Sigmoid colon (tissue), 7 donors: Measurements from ENCODE around the gene FIBCD1. TPM values are rescaled to one million over a fixed set of nuclear protein-coding genes. Genes with fewer than 3 reads are reported as not detected.

Experiments used
- DNase-seq: peaks from one replicate; pipeline ENCODE4 v3.0.0-alpha.2; 2019
- H3K27ac ChIP-seq, 4 donors: fragments of 200-600 bp; sonication (generic); one replicate each; pipeline ENCODE4 v1.5.1; 2016 to 2019; ENCODE audit warnings: mild to moderate bottlenecking in 1 of 4
- H3K27me3 ChIP-seq, 3 donors: fragments of 200-600 bp; sonication (generic); one replicate each; pipeline ENCODE4 v1.5.1; 2019; ENCODE audit warnings: mild to moderate bottlenecking in 1 of 3
- H3K36me3 ChIP-seq, 4 donors: fragments of 200-600 bp; sonication (generic); one replicate each; pipeline ENCODE4 v1.5.1; 2016 to 2019
- H3K4me1 ChIP-seq, 4 donors: fragments of 200-600 bp; sonication (generic); one replicate each; pipeline ENCODE4 v1.5.1; 2017 to 2019
- H3K4me3 ChIP-seq, 4 donors: fragments of 200-600 bp; sonication (generic); one replicate each; pipeline ENCODE4 v1.5.1; 2017 to 2019; ENCODE audit warnings: mild to moderate bottlenecking in 2 of 4, moderate library complexity in 1 of 4
- H3K9me3 ChIP-seq, 4 donors: fragments of 200-600 bp in 3 of 4; sonication (generic) in 3 of 4; one replicate each; pipeline versions ENCODE4 v1.5.1 to v1.6.1; 2013 to 2019
- CTCF ChIP-seq, 4 experiments: fragments of 450-650 bp in 3 of 4; fragments of 200-600 bp in 1 of 4; IDR thresholded peaks; one replicate each; pipeline ENCODE4 v1.5.1; 2016 to 2019; ENCODE audit warnings: antibody characterized with exemption in 4 of 4, mild to moderate bottlenecking in 3 of 4, moderate library complexity in 2 of 4
- EP300 ChIP-seq, 4 donors: sonication (generic); formaldehyde crosslinking; IDR thresholded peaks; one replicate each; pipeline ENCODE4 v1.6.1; 2017; ENCODE audit warnings: antibody characterized with exemption in 4 of 4
- POLR2A ChIP-seq, 2 donors: fragments of 450-650 bp; IDR thresholded peaks; one replicate each; pipeline ENCODE4 v1.6.1; 2016; ENCODE audit warnings: antibody characterized with exemption in 2 of 2, mild to moderate bottlenecking in 2 of 2, moderate library complexity in 2 of 2
- POLR2AphosphoS5 ChIP-seq, 4 donors: sonication (generic); formaldehyde crosslinking; IDR thresholded peaks; one replicate each; pipeline ENCODE4 v1.6.1; 2017; ENCODE audit warnings: antibody characterized with exemption in 4 of 4
- WGBS, 2 donors: extraction: QIAGEN DNeasy Blood & Tissue Kit; methylation state at CpG; one replicate each; pipeline ENCODE4 v1.1.7; 2013; 5-methylcytosine and 5-hydroxymethylcytosine counted together
- intact Hi-C: fragments of 100-400 bp; cut with DNase I; formaldehyde crosslinking; loops from one replicate; pipeline ENCODE4 v1.15.1; 2023
- polyA plus RNA-seq, 3 donors: library from polyadenylated mRNA; stranded (reverse); fragments of 200-250 nt; gene quantifications; one replicate each; pipeline ENCODE4 v1.2.3, GENCODE V29; 2013
- total RNA-seq, 4 donors: library from RNA; depleted of rRNA; stranded (reverse); fragments of >200 nt; gene quantifications; one replicate each; pipeline ENCODE4 v1.1.0, GENCODE V29; 2016
- donor health status: healthy with polysubstance abuse.
- donor health status: Bipolar disorder and iron deficiency.
- donor health status: healthy.

FIBCD1 gene
- total and polyA plus RNA-seq, 7 donors: 0.36 to 11.9 (median 10.6) TPM; not detected in 3

- WGBS, 2 donors: 78 to 84% methylated on average over 20 of the region's 20 CpGs
- no peak overlapping the region for H3K4me3 ChIP-seq
- DNase-seq: no peak
- TF ChIP-seq CTCF (IDR thresholded peaks at IDR 0.05): no peak
- no peak for TF ChIP-seq POLR2A (IDR thresholded peaks at IDR 0.05)
- TF ChIP-seq POLR2AphosphoS5 (IDR thresholded peaks at IDR 0.05): no peak
- no peak for TF ChIP-seq EP300 (IDR thresholded peaks at IDR 0.05)
- peak overlapping the region in 1 of 4 donors; percentile 81 for H3K27ac ChIP-seq
- H3K36me3 ChIP-seq: no peaks in the 10 kb centered on the region
- H3K27me3 ChIP-seq: peaks cover 5 to 36% (median 20%) of the 10 kb centered on the region in 3 donors
- intact Hi-C loops: no loop called here
- no peaks in the 10 kb centered on the region for H3K9me3 ChIP-seq
- peaks cover 0 to 34% (median 19%) of the 10 kb centered on the region in 4 donors for H3K4me1 ChIP-seq
Observed at GRCh38 chr9:130931508-130932254, 7.4 kb downstream of the FIBCD1 start.

GRCh38 chr9:130930804-130931349, 8.2 kb downstream of the FIBCD1 start:
- H3K9me3 ChIP-seq: no peaks in the 10 kb centered on the region
- H3K4me3 ChIP-seq: no peak overlapping the region
- WGBS, 2 donors: 95% methylated on average over 15 of the region's 15 CpGs
- DNase-seq: no peak
- H3K4me1 ChIP-seq: peaks cover 0 to 28% (median 19%) of the 10 kb centered on the region in 4 donors
- H3K27ac ChIP-seq: no peak overlapping the region
- TF ChIP-seq POLR2AphosphoS5 (IDR thresholded peaks at IDR 0.05) (no peak), EP300 (IDR thresholded peaks at IDR 0.05) (no peak), CTCF (IDR thresholded peaks at IDR 0.05) (no peak), POLR2A (IDR thresholded peaks at IDR 0.05) (no peak)
- peaks cover 1 to 28% (median 13%) of the 10 kb centered on the region in 3 donors for H3K27me3 ChIP-seq
- H3K36me3 ChIP-seq: no peaks in the 10 kb centered on the region
- intact Hi-C loops: no loop called here

- H3K27ac ChIP-seq: no peak overlapping the region
- intact Hi-C loops: no loop called here
- H3K27me3 ChIP-seq: peaks cover 0 to 28% (median 13%) of the 10 kb centered on the region in 3 donors
- no peak overlapping the region for H3K4me3 ChIP-seq
- 90 to 92% methylated on average over 23 of the region's 23 CpGs for WGBS, 2 donors
- no peaks in the 10 kb centered on the region for H3K36me3 ChIP-seq
- no peaks in the 10 kb centered on the region for H3K9me3 ChIP-seq
- no peak for DNase-seq
- no peak for TF ChIP-seq POLR2AphosphoS5 (IDR thresholded peaks at IDR 0.05)
- no peak for TF ChIP-seq POLR2A (IDR thresholded peaks at IDR 0.05)
- no peak for TF ChIP-seq CTCF (IDR thresholded peaks at IDR 0.05)
- no peak for TF ChIP-seq EP300 (IDR thresholded peaks at IDR 0.05)
- peaks cover 0 to 28% (median 19%) of the 10 kb centered on the region in 4 donors for H3K4me1 ChIP-seq
Observed at GRCh38 chr9:130930132-130930803, 8.8 kb downstream of the FIBCD1 start.

- DNase-seq: no peak
- Histone ChIP-seq H3K27ac (no peak overlapping the region), H3K36me3 (no peaks in the 10 kb centered on the region), H3K4me3 (no peak overlapping the region), H3K9me3 (no peaks in the 10 kb centered on the region), H3K4me1 (peaks cover 0 to 28% (median 19%) of the 10 kb centered on the region in 4 donors), H3K27me3 (peaks cover 0 to 25% (median 9%) of the 10 kb centered on the region in 3 donors)
- intact Hi-C loops: no loop called here
- WGBS, 2 donors: 88 to 90% methylated on average over 36 of the region's 36 CpGs
- no peak for TF ChIP-seq EP300 (IDR thresholded peaks at IDR 0.05)
- no peak for TF ChIP-seq CTCF (IDR thresholded peaks at IDR 0.05)
- no peak for TF ChIP-seq POLR2AphosphoS5 (IDR thresholded peaks at IDR 0.05)
- TF ChIP-seq POLR2A (IDR thresholded peaks at IDR 0.05): no peak
Observed at GRCh38 chr9:130929571-130930038, 9.4 kb downstream of the FIBCD1 start.
